Measurements from ENCODE around the gene OR6S1.

Gene OR6S1

GRCh38 chr14:20683125-20683890 lies 41.8 kb upstream of the OR6S1 start (continued):
- no peak for TF ChIP-seq GLI4 (tag by site-specific recombination; IDR thresholded peaks at IDR 0.05)
- TF ChIP-seq ZNF571 (tag by site-specific recombination; IDR thresholded peaks at IDR 0.05) = no peak
- TF ChIP-seq PRDM10 (tag by site-specific recombination; IDR thresholded peaks at IDR 0.05) = no peak; the same call in 1 of the 2 replicates
- peak; percentile 79 for TF ChIP-seq ZNF639 (tag by site-specific recombination; IDR thresholded peaks at IDR 0.05)
- no peak for TF ChIP-seq ZSCAN16 (tag by site-specific recombination; IDR thresholded peaks at IDR 0.05)
- no peak for TF ChIP-seq PRDM1 (tag by site-specific recombination; IDR thresholded peaks at IDR 0.05)
- TF ChIP-seq OVOL3 (tag by site-specific recombination; IDR thresholded peaks at IDR 0.05) = no peak
- peak; percentile 58 for TF ChIP-seq ZXDB (tag by site-specific recombination; IDR thresholded peaks at IDR 0.05)
- TF ChIP-seq SETDB1 (IDR thresholded peaks at IDR 0.05; ENCODE audit: insufficient read length, low read length) = no peak
- no peak for TF ChIP-seq WT1 (tag by site-specific recombination; IDR thresholded peaks at IDR 0.05)
- no peak for TF ChIP-seq ZNF555 (tag by site-specific recombination; conservative IDR thresholded peaks at IDR 0.05)
- TF ChIP-seq ZNF610 (tag by site-specific recombination; IDR thresholded peaks at IDR 0.05; ENCODE audit: borderline replicate concordance) = 0 out of 2 replicates have a peak, but pooled peaks have one; percentile 19
- peak; percentile 24; the same call in 1 of the 2 replicates for TF ChIP-seq ZNF146 (tag by site-specific recombination; IDR thresholded peaks at IDR 0.05)
- peak; percentile 6; the same call in 1 of the 2 replicates for TF ChIP-seq ZNF184 (tag by site-specific recombination; IDR thresholded peaks at IDR 0.05)
- TF ChIP-seq INSM2 (tag by site-specific recombination; IDR thresholded peaks at IDR 0.05) = peak; percentile 65
- peak; percentile 92 for TF ChIP-seq GFI1B (tag by site-specific recombination; IDR thresholded peaks at IDR 0.05)
- 0 out of 2 replicates have a peak, but pooled peaks have one; percentile 34 for TF ChIP-seq ZSCAN18 (tag by site-specific recombination; IDR thresholded peaks at IDR 0.05)
- no peak for TF ChIP-seq ZNF398 (tag by site-specific recombination; IDR thresholded peaks at IDR 0.05)
- TF ChIP-seq ZNF16 (tag by site-specific recombination; IDR thresholded peaks at IDR 0.05; ENCODE audit: low read depth) = no peak
- no peak for TF ChIP-seq ZNF26 (tag by site-specific recombination; IDR thresholded peaks at IDR 0.05)
- peak; percentile 36; the same call in 1 of the 2 replicates for TF ChIP-seq KLF7 (tag by site-specific recombination; IDR thresholded peaks at IDR 0.05; ENCODE audit: borderline replicate concordance)
- 0 out of 2 replicates have a peak, but pooled peaks have one; percentile 8 for TF ChIP-seq ZBTB6 (tag by site-specific recombination; IDR thresholded peaks at IDR 0.05)
- TF ChIP-seq BCL11B (tag by site-specific recombination; IDR thresholded peaks at IDR 0.05; ENCODE audit: low read depth) = 0 out of 2 replicates have a peak, but pooled peaks have one; percentile 36
- peak; percentile 19; the same call in 1 of the 2 replicates for TF ChIP-seq ZBTB8A (tag by site-specific recombination; IDR thresholded peaks at IDR 0.05)
- no peak for TF ChIP-seq ZNF707 (tag by site-specific recombination; IDR thresholded peaks at IDR 0.05)
- TF ChIP-seq ZNF785 (tag by site-specific recombination; IDR thresholded peaks at IDR 0.05) = no peak
- no peak for TF ChIP-seq ZNF658 (tag by site-specific recombination; IDR thresholded peaks at IDR 0.05)

Measured in HEK293 (cell line).